HCT116 (cell line): ENCODE results near the gene TRIL. TPM values are rescaled to one million over a fixed set of nuclear protein-coding genes. Genes with fewer than 3 reads are reported as not detected.

Source experiments
- ATAC-seq: fragments of 200-7000 bp; cut with Tn5 transposase; 2 replicates; pipeline ENCODE4 v1.9.1; 2020; ENCODE audit warnings: mild to moderate bottlenecking, moderate library complexity
- Bru-seq: library from RNA; stranded (reverse); fragments of 400-500 nt; gene quantifications from one replicate; lab custom pipeline; 2021; lab: Mats Ljungman, UMichigan
- BruChase-seq, 2 experiments: library from RNA; stranded (reverse); fragments of 400-500 nt; gene quantifications; one replicate each; lab custom pipeline; 2021; lab: Mats Ljungman, UMichigan
- BruUV-seq: library from RNA; stranded (reverse); fragments of 400-500 nt; replicated peaks from 2 replicates; lab custom pipeline; 2021; lab: Mats Ljungman, UMichigan
- CTCF ChIA-PET: fragments of 300-600 bp; sonication (Branson Sonifier 250); formaldehyde crosslinking; loops from one replicate; lab custom pipeline; 2021; ENCODE audit warnings: antibody characterized with exemption; lab: Charles Lee
- POLR2A ChIA-PET: fragments of 300-600, 350-600 bp; sonication (Branson Sonifier 250); formaldehyde crosslinking; loops from one replicate; lab custom pipeline; 2021; ENCODE audit warnings: antibody characterized with exemption; lab: Charles Lee
- RAD21 ChIA-PET, 2 experiments: fragments of 300-600 bp; sonication (Branson Sonifier 250); formaldehyde crosslinking; loops; one replicate each; lab custom pipeline; 2023; ENCODE audit warnings: low total read pairs in 2 of 2; ENCODE audit not compliant: uncharacterized antibody in 2 of 2, unreplicated experiment in 2 of 2, low non-redundant PET in 1 of 2; lab: Charles Lee
- DNase-seq: peaks from one replicate; pipeline ENCODE4 v3.0.0-alpha.2; 2010; ENCODE audit warnings: low read depth, low spot score
- H2AFZ ChIP-seq: fragments of 200-600 bp; shearing (Covaris generic), sonication (generic); 2 replicates; pipeline ENCODE4 v1.6.1; 2017; ENCODE audit warnings: low read depth, mixed run types, mixed read lengths, antibody characterized with exemption, low read length; ENCODE audit not compliant: poor library complexity, severe bottlenecking
- H3K27ac ChIP-seq: 2 replicates; pipeline ENCODE4 v1.5.1; 2012; ENCODE audit warnings: low read depth, low read length
- H3K27me3 ChIP-seq: fragments of 200-600 bp; sonication (generic); 2 replicates; pipeline ENCODE4 v1.6.1; 2016; ENCODE audit warnings: mixed run types, low read length, mixed read lengths; ENCODE audit not compliant: insufficient read depth
- H3K36me3 ChIP-seq, 2 experiments: fragments of 200-500 bp in 1 of 2; fragments of 200-600 bp in 1 of 2; sonication (Bioruptor generic) in 1 of 2; sonication (generic) in 1 of 2; 2 replicates each; pipeline versions ENCODE4 v1.5.1 to v1.6.1; 2014 to 2016; ENCODE audit warnings: low read length in 2 of 2, inconsistent platforms in 1 of 2, mixed read lengths in 1 of 2, mixed run types in 1 of 2; ENCODE audit not compliant: insufficient read depth in 2 of 2, control insufficient read depth in 1 of 2
- H3K4me1 ChIP-seq, 2 experiments: fragments of 200-600 bp in 1 of 2; sonication (generic) in 1 of 2; 2 replicates each; pipeline versions ENCODE4 v1.5.1 to v1.6.1; 2012 to 2017; ENCODE audit warnings: low read length in 2 of 2, inconsistent platforms in 1 of 2, mild to moderate bottlenecking in 1 of 2, mixed read lengths in 1 of 2, mixed run types in 1 of 2, moderate library complexity in 1 of 2; ENCODE audit not compliant: insufficient read depth in 2 of 2, control insufficient read depth in 1 of 2
- H3K4me2 ChIP-seq: fragments of 200-600 bp; sonication (generic); 2 replicates; pipeline ENCODE4 v1.6.1; 2017; ENCODE audit warnings: mixed run types, low read length, mixed read lengths
- H3K4me3 ChIP-seq, 2 experiments: fragments of 200-600 bp in 1 of 2; sonication (generic) in 1 of 2; replicated peaks in 1 of 2; 2 replicates each; pipeline ENCODE4 v1.5.1; 2011 to 2016; ENCODE audit warnings: low read length in 2 of 2, control low read depth in 1 of 2, low read depth in 1 of 2, mild to moderate bottlenecking in 1 of 2, mixed read lengths in 1 of 2, mixed run types in 1 of 2
- H3K79me2 ChIP-seq: fragments of 200-600 bp; sonication (generic); 2 replicates; pipeline ENCODE4 v1.6.1; 2017; ENCODE audit warnings: mild to moderate bottlenecking, mixed run types, low read length, moderate library complexity, mixed read lengths; ENCODE audit not compliant: insufficient read depth
- H3K9ac ChIP-seq: fragments of 200-600 bp; sonication (generic); 2 replicates; pipeline ENCODE4 v1.6.1; 2016; ENCODE audit warnings: low read length, mixed read lengths
- H3K9me2 ChIP-seq: fragments of 200-600 bp; sonication (generic), shearing (Covaris generic); 2 replicates; pipeline ENCODE4 v1.6.1; 2017; ENCODE audit warnings: mixed run types, mild to moderate bottlenecking, moderate library complexity; ENCODE audit not compliant: insufficient read depth
- H3K9me3 ChIP-seq, 2 experiments: fragments of 200-500 bp in 1 of 2; fragments of 200-600 bp in 1 of 2; sonication (Bioruptor generic) in 1 of 2; sonication (generic) in 1 of 2; 2 replicates each; pipeline ENCODE4 v1.6.1; 2014 to 2017; ENCODE audit warnings: low read length in 2 of 2, mixed read lengths in 2 of 2, inconsistent platforms in 1 of 2, low read depth in 1 of 2, mild to moderate bottlenecking in 1 of 2, mixed run types in 1 of 2, moderate library complexity in 1 of 2; ENCODE audit not compliant: control insufficient read depth in 1 of 2, insufficient read depth in 1 of 2
- H4K20me1 ChIP-seq: fragments of 200-600 bp; sonication (generic), shearing (Covaris generic); 2 replicates; pipeline ENCODE4 v1.6.1; 2017; ENCODE audit warnings: mixed run types, mild to moderate bottlenecking, moderate library complexity; ENCODE audit not compliant: insufficient read depth
- ATF3 ChIP-seq: IDR thresholded peaks from 2 replicates; pipeline ENCODE4 v1.6.1; 2012
- CEBPB ChIP-seq: IDR thresholded peaks from 2 replicates; pipeline ENCODE4 v1.6.1; 2012; ENCODE audit warnings: low read depth
- MAX ChIP-seq: IDR thresholded peaks from 2 replicates; pipeline ENCODE4 v1.6.1; 2012
- SIN3A ChIP-seq: IDR thresholded peaks from 2 replicates; pipeline ENCODE4 v1.6.1; 2012; ENCODE audit warnings: low read depth
- SP1 ChIP-seq: IDR thresholded peaks from 2 replicates; pipeline ENCODE4 v1.6.1; 2012; ENCODE audit warnings: low read depth
- ZBTB33 ChIP-seq: IDR thresholded peaks from 2 replicates; pipeline ENCODE4 v1.6.1; 2011; ENCODE audit warnings: mild to moderate bottlenecking, low read length, moderate library complexity; ENCODE audit not compliant: insufficient replicate concordance; ENCODE audit errors: extremely low read depth
- ZFX ChIP-seq: fragments of 450-650 bp; IDR thresholded peaks from 2 replicates; pipeline ENCODE4 v1.6.1; 2017
- ZNF274 ChIP-seq: fragments of 200-500 bp; sonication (Bioruptor generic); IDR thresholded peaks from 2 replicates; pipeline ENCODE4 v1.6.1; 2014; ENCODE audit warnings: mild to moderate bottlenecking, low read depth, low read length, inconsistent platforms
- intact Hi-C: fragments of 100-400 bp; cut with micrococcal nuclease; formaldehyde crosslinking; loops from 2 replicates; pipeline ENCODE4 v1.10.0; 2022
- long read RNA-seq: library from polyadenylated mRNA; unstranded; transcript quantifications from one replicate; pipeline ENCODE4 v2.0.0, GENCODE V29; 2021; ENCODE audit not compliant: unreplicated experiment
- polyA plus RNA-seq: library from polyadenylated mRNA; unstranded; fragments of >200 nt; gene quantifications from 2 replicates; pipeline ENCODE4 v1.2.1, GENCODE V29; 2012; ENCODE audit warnings: missing spikeins
- total RNA-seq: library from RNA; stranded (reverse); gene quantifications from one replicate; pipeline ENCODE4 v1.2.1, GENCODE V29; 2021; ENCODE audit not compliant: unreplicated experiment

TRIL gene
- not detected for total RNA-seq
- polyA plus RNA-seq: not detected in 2 replicates
- not detected for Bru-seq, nascent RNA
- not detected for BruChase-seq, experiment 1, labeled RNA remaining after a 6-hour chase
- BruChase-seq, experiment 2, labeled RNA remaining after a 2-hour chase: not detected
- long read RNA-seq: 0 reads

- Histone ChIP-seq H2AFZ (no peak within 1 kb of the TSS), H3K27ac (no peak within 1 kb of the TSS), H3K9ac (no peak within 1 kb of the TSS), H3K4me2 (no peak within 1 kb of the TSS), H3K79me2 (no peaks in the 10 kb centered on the region), H3K9me3 (no peaks in the 10 kb centered on the region), H4K20me1 (no peaks in the 10 kb centered on the region), H3K36me3 (no peaks in the 10 kb centered on the region), H3K4me1 (no peaks in the 10 kb centered on the region), H3K27me3 (no peaks in the 10 kb centered on the region; the same call in 1 of the 2 replicates), H3K9me2 (no peaks in the 10 kb centered on the region), H3K4me3 (no peak within 1 kb of the TSS)
- ChIA-PET POLR2A (no interaction called here), RAD21 (no interaction called here), CTCF (no interaction called here)
- no peak for DNase-seq
- intact Hi-C loops: no loop called here
- no peak for ATAC-seq
- BruUV-seq: no TSS peak
- no peak for TF ChIP-seq ATF3
- no peak for TF ChIP-seq SP1
- no peak for TF ChIP-seq ZFX
- TF ChIP-seq MAX: no peak
- no peak for TF ChIP-seq ZNF274
- no peak for TF ChIP-seq SIN3A
- no peak for TF ChIP-seq ZBTB33
- no peak for TF ChIP-seq CEBPB
Observed at GRCh38 chr7:28958235-28958979, at the start of gene TRIL. Gene TRIL (minus strand): TSS chr7:28958330. CDS start chr7:28958046, 284 bp downstream.
